Melanocyte of skin (primary cell): ENCODE results near the gene UAP1. TPM values are rescaled to one million over a fixed set of nuclear protein-coding genes. Genes with fewer than 3 reads are reported as not detected.

ENCODE experiments used
- small RNA-seq, 2 donors: library from RNA; depleted of rRNA; stranded (forward); fragments of <200 nt; gene quantifications; one replicate each; pipeline ENCODE3, GENCODE V24; 2012
- total RNA-seq, 2 donors: library from RNA; depleted of rRNA; stranded (reverse); fragments of >200 nt; gene quantifications; 2 replicates each; pipeline ENCODE4 v1.2.3, GENCODE V29; 2012

UAP1 gene
- total RNA-seq = 10 to 100 TPM; 20.3 to 34.0 TPM

DNA sequence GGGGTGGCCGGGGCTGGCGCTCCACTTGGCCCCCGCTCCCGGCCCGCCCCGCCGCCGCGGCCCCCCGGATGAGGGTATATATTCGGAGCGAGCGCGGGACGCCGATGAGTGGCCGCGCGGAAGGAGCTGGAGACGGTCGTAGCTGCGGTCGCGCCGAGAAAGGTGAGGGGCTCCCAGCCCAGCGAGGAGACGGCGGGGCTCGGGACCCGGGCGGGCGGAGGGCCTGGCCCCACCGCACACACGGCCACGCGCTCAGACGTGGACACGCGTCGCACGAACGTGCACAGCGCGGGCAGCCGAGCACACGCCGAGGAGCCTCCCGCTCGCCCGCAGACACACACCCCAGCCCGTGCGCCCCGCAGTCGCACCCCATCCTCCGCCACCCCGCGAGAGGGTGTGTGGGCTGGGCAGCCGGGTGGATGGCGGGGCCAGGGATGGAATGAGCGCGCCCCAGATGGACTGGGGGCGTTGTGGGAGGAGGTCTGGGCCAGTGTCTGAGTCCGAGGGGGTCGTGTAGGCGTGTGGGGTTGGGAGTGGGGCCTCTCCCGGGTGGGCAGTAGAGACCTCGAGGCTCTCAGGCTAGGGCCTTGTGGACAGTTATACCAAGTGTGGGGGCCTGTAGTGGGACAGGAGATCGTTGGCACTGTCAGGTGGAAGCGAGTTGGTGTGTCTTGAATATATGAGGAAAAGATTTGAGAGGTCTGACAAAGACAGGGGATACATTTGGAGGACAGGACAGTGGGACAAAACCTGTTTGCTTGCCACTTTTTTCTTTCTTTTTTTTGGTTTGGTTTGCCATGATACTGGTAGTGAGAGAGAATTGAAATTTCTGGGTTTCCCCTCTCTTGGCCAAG, at the start of gene UAP1:
TSS of gene UAP1 (plus strand) at position 107 of the 854 bp plus-strand sequence. CDS start 4,347 bp downstream, outside the sequence.

DNA sequence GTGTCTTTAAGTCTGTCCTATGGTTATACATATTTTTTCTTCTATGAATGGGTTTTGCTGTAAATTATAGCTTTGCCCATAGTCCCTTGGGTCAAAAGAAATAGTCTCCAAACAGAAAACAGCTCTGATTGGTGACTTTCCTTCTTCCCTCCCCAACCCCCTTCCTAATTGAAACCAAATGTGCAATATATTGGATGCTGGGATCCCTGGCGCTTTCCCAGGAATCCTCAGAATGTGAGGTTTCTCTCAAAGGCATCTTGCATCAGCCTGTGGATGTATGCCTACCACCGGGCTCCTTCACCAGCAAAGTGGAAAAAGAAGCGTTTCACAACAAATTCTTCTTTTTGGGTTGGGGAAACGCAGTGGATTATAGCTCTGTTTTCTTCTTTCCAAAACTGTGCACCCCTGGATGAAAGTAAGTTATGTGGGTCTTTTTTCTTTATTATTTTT, 70.7 kb downstream of the UAP1 start, which contains the start of gene DDR2:
TSS of gene DDR2 (plus strand) at position 248 of the 450 bp plus-strand sequence. CDS start 86,600 bp downstream, outside the sequence.

Small RNA genes within 50 kb of the gene (small RNA-seq; reads per million reads assigned to genes)
- gene UQCRBP2 = 0 reads per million in 2 donors

Other genes with a start within 250 kb of the UAP1 start
- not detected for gene SPATA46, start 184.9 kb upstream of the UAP1 start, total RNA-seq
- gene C1orf226, start 180.0 kb upstream of the UAP1 start, total RNA-seq = not detected
- under 1 TPM in 1 of 2 donors, not detected in 1; under 0.01 TPM for gene SH2D1B, start 149.6 kb upstream of the UAP1 start, total RNA-seq
- gene UHMK1, start 63.9 kb upstream of the UAP1 start, total RNA-seq = 10 to 100 TPM; 58.5 to 74.9 TPM
- gene DDR2, start 70.7 kb downstream of the UAP1 start, total RNA-seq = 10 to 100 TPM; 41.0 to 57.3 TPM
- 10 to 100 TPM; 34.6 to 38.5 TPM for gene HSD17B7, start 229.0 kb downstream of the UAP1 start, total RNA-seq